GM12878 (cell line): ENCODE results near the gene DYSF. TPM values are rescaled to one million over a fixed set of nuclear protein-coding genes. Genes with fewer than 3 reads are reported as not detected.

ENCODE experiments used
- ATAC-seq: fragments of 200-7000 bp; cut with Tn5 transposase; 3 replicates; pipeline ENCODE4 v1.9.1; 2020; ENCODE audit warnings: mild to moderate bottlenecking, moderate library complexity
- BruUV-seq: library from RNA; stranded (reverse); fragments of 400-500 nt; replicated peaks from 2 replicates; lab custom pipeline; 2021; lab: Mats Ljungman, UMichigan
- CTCF ChIA-PET: fragments of 300-600 bp; sonication (Branson Sonifier 250); formaldehyde crosslinking; extraction: SDS; loops from one replicate; lab custom pipeline; 2021; ENCODE audit warnings: inconsistent platforms; lab: Yijun Ruan, JAX
- POLR2A ChIA-PET: fragments of 350-600 bp; formaldehyde crosslinking; extraction: SDS; loops from one replicate; lab custom pipeline; 2021; ENCODE audit warnings: inconsistent platforms; lab: Charles Lee
- RAD21 ChIA-PET: fragments of 300-600 bp; sonication (Branson Sonifier 250); formaldehyde crosslinking; loops from one replicate; lab custom pipeline; 2023; ENCODE audit warnings: antibody characterized with exemption; ENCODE audit not compliant: unreplicated experiment; lab: Charles Lee
- SMC1A ChIA-PET: fragments of 300-600 bp; sonication (Branson Sonifier 250); formaldehyde crosslinking; loops from one replicate; lab custom pipeline; 2023; ENCODE audit not compliant: unreplicated experiment, uncharacterized antibody; lab: Charles Lee
- DNase-seq: peaks from one replicate; pipeline ENCODE4 v3.0.0-alpha.2; 2011; ENCODE audit warnings: low read depth, low spot score
- FAIRE-seq: peaks from 3 replicates; lab custom pipeline; 2011; peaks lifted over from hg19 to GRCh38; lab: Jason Lieb, UNC
- H2AFZ ChIP-seq: 2 replicates; pipeline ENCODE4 v1.6.0; 2011; ENCODE audit warnings: low read depth, low read length, control low read depth; ENCODE audit not compliant: control insufficient read depth
- H3K27ac ChIP-seq: 2 replicates; pipeline ENCODE4 v1.5.1; 2011; ENCODE audit warnings: control low read depth; ENCODE audit not compliant: control insufficient read depth, insufficient read depth
- H3K27me3 ChIP-seq, 2 experiments: replicated peaks in 1 of 2; 2 replicates each; pipeline versions ENCODE4 v1.6.0 to v1.6.1; 2011; ENCODE audit warnings: low read length in 1 of 2; ENCODE audit not compliant: control insufficient read depth in 2 of 2, insufficient read depth in 2 of 2
- H3K36me3 ChIP-seq, 2 experiments: 2 replicates each; pipeline ENCODE4 v1.5.1; 2011; ENCODE audit warnings: low read length in 1 of 2; ENCODE audit not compliant: control insufficient read depth in 2 of 2, insufficient read depth in 2 of 2
- H3K4me1 ChIP-seq: 2 replicates; pipeline ENCODE4 v1.6.1; 2011; ENCODE audit warnings: mild to moderate bottlenecking, low read length, moderate library complexity, mixed read lengths; ENCODE audit not compliant: control insufficient read depth, insufficient read depth
- H3K4me2 ChIP-seq: 2 replicates; pipeline ENCODE4 v1.6.0; 2011; ENCODE audit warnings: control low read depth; ENCODE audit not compliant: control insufficient read depth, insufficient read depth
- H3K4me3 ChIP-seq: fragments of 200-600 bp; sonication (generic); 2 replicates; pipeline ENCODE4 v1.5.1; 2016
- H3K79me2 ChIP-seq: 2 replicates; pipeline ENCODE4 v1.6.0; 2011; ENCODE audit warnings: low read length; ENCODE audit not compliant: control insufficient read depth, insufficient read depth
- H3K9ac ChIP-seq: 2 replicates; pipeline ENCODE4 v1.8.0; 2011; ENCODE audit warnings: low read length, control low read depth, mixed read lengths; ENCODE audit not compliant: control insufficient read depth, insufficient read depth
- H3K9me3 ChIP-seq: replicated peaks from 3 replicates; pipeline ENCODE4 v1.5.1; 2011; ENCODE audit warnings: mild to moderate bottlenecking, low read length; ENCODE audit not compliant: control insufficient read depth, insufficient read depth
- H4K20me1 ChIP-seq: 2 replicates; pipeline ENCODE4 v1.6.0; 2011; ENCODE audit not compliant: control insufficient read depth, insufficient read depth
- ATF7 ChIP-seq: fragments of 450-650 bp; IDR thresholded peaks from 2 replicates; pipeline ENCODE4 v1.6.1; 2016; ENCODE audit warnings: low read depth, mild to moderate bottlenecking
- BCL11A ChIP-seq: IDR thresholded peaks from 2 replicates; pipeline ENCODE4 v1.6.1; 2011; ENCODE audit warnings: low read depth, low read length
- DPF2 ChIP-seq: fragments of 450-650 bp; IDR thresholded peaks from 2 replicates; pipeline ENCODE4 v1.6.1; 2017; ENCODE audit warnings: mild to moderate bottlenecking
- E2F8 ChIP-seq: fragments of 450-650 bp; IDR thresholded peaks from 2 replicates; pipeline ENCODE4 v1.6.1; 2018; ENCODE audit warnings: mild to moderate bottlenecking, low read depth, moderate library complexity; ENCODE audit not compliant: partially characterized antibody
- EGR1 ChIP-seq, 2 experiments: IDR thresholded peaks; 1 replicate in 1 of 2; 2 replicates in 1 of 2; pipeline ENCODE4 v1.6.1; 2011 to 2012; ENCODE audit warnings: low read depth in 2 of 2, low read length in 2 of 2, borderline replicate concordance in 1 of 2, mild to moderate bottlenecking in 1 of 2, moderate library complexity in 1 of 2
- ELK1 ChIP-seq: IDR thresholded peaks from 2 replicates; pipeline ENCODE4 v1.6.1; 2012; ENCODE audit warnings: low read depth, low read length, improper control_type of control experiment
- KDM1A ChIP-seq: fragments of 200-600 bp; sonication (generic); IDR thresholded peaks from 2 replicates; pipeline ENCODE4 v1.6.1; 2016; ENCODE audit warnings: borderline replicate concordance
- MYB ChIP-seq: fragments of 150-350 bp; IDR thresholded peaks from 2 replicates; pipeline ENCODE4 v1.6.1; 2014; ENCODE audit warnings: mild to moderate bottlenecking, low read depth, low read length, borderline replicate concordance
- SMAD1 ChIP-seq: fragments of 450-650 bp; IDR thresholded peaks from 2 replicates; pipeline ENCODE4 v1.6.1; 2018; ENCODE audit warnings: mild to moderate bottlenecking, low read depth; ENCODE audit not compliant: partially characterized antibody
- SMARCA5 ChIP-seq: fragments of 450-650 bp; IDR thresholded peaks from 2 replicates; pipeline ENCODE4 v1.6.1; 2017; ENCODE audit warnings: mild to moderate bottlenecking
- SMC3 ChIP-seq: IDR thresholded peaks from 2 replicates; pipeline ENCODE4 v1.6.1; 2011; ENCODE audit warnings: low read length, improper control_type of control experiment, borderline replicate concordance
- YBX1 ChIP-seq: fragments of 450-650 bp; IDR thresholded peaks from 2 replicates; pipeline ENCODE4 v1.6.1; 2016; ENCODE audit warnings: antibody characterized with exemption
- ZBED1 ChIP-seq: IDR thresholded peaks from 2 replicates; pipeline ENCODE4 v1.6.1; 2016; ENCODE audit warnings: borderline replicate concordance
- ZNF622 ChIP-seq: fragments of 450-650 bp; IDR thresholded peaks from 2 replicates; pipeline ENCODE4 v1.6.1; 2017; ENCODE audit warnings: mild to moderate bottlenecking, inconsistent platforms
- WGBS: methylation state at CpG from one replicate; pipeline ENCODE4 v1.1.6; 2016; ENCODE audit warnings: low lambda C conversion rate; ENCODE audit not compliant: insufficient replicate concordance, insufficient coverage; ENCODE audit errors: missing lambda C conversion rate; 5-methylcytosine and 5-hydroxymethylcytosine counted together
- in situ Hi-C: fragments of 300-500 bp; cut with MboI; formaldehyde crosslinking; loops from 9 replicates; pipeline ENCODE4 v1.14.3; 2018; ENCODE audit warnings: mixed read lengths
- intact Hi-C: fragments of 100-400 bp; cut with micrococcal nuclease; formaldehyde crosslinking; loops from one replicate; pipeline ENCODE4 v1.14.2; 2022; ENCODE audit not compliant: unreplicated experiment
- polyA plus RNA-seq, 11 experiments: library from polyadenylated mRNA; depleted of rRNA in 4 of 11; unstranded in 6 of 11; stranded (reverse) in 5 of 11; fragments of >200 nt; fragmentation: Nextera tagmentation in 4 of 11; fragmentation: Illumina TruSeq in 1 of 11; extraction: Ambion mirVana in 4 of 11; extraction: Trizol in 1 of 11; gene quantifications; 1 replicate in 1 of 11; 2 replicates in 10 of 11; pipeline versions ENCODE4 v1.2.1 to v1.2.3, GENCODE V29; 2011 to 2016; ENCODE audit warnings: inconsistent platforms in 2 of 11, missing spikeins in 2 of 11, low read depth in 1 of 11
- total RNA-seq, 4 experiments: library from RNA; depleted of rRNA in 3 of 4; stranded (reverse); fragments of >200 nt in 3 of 4; fragmentation: Illumina TruSeq in 1 of 4; extraction: Trizol in 1 of 4; gene quantifications; 2 replicates each; pipeline versions ENCODE4 v1.2.1 to v1.2.3, GENCODE V29; 2013 to 2021
- TF ChIP-seq, protein P1 (sequence below): fragments of 450-650 bp; IDR thresholded peaks from 2 replicates; pipeline ENCODE4 v1.6.1; 2018; ENCODE audit warnings: borderline replicate concordance, mild to moderate bottlenecking; ENCODE audit not compliant: partially characterized antibody

DYSF gene
- total and polyA plus RNA-seq, 10 of the 15 experiments (the other 5 are each of a cell fraction or from before 2014, with no cell fraction given) = under 0.01 to 0.15 (median 0.03) TPM; not detected in 7

DNA sequence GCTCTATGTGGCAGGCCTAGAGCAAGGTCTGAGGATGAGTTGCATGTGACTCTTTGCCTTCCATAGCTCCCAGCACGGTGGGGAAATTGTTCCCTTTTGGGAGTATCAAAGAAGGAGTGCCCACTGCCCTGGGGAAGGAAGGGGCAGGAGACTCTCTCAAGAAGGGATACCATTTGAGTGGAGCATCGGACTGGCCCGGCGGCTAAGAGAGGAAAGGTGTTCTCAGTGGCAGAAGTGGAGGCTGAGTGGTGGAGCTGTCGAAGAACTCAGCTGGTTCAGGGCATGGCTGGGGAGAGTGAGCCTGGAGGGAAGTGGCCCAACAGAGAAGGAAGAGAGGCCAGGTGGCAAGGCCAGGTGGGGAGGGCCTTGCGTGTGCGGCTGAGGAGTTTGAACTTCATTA lies 235.2 kb downstream of the DYSF start (continued):
- TF ChIP-seq, protein P1, sequence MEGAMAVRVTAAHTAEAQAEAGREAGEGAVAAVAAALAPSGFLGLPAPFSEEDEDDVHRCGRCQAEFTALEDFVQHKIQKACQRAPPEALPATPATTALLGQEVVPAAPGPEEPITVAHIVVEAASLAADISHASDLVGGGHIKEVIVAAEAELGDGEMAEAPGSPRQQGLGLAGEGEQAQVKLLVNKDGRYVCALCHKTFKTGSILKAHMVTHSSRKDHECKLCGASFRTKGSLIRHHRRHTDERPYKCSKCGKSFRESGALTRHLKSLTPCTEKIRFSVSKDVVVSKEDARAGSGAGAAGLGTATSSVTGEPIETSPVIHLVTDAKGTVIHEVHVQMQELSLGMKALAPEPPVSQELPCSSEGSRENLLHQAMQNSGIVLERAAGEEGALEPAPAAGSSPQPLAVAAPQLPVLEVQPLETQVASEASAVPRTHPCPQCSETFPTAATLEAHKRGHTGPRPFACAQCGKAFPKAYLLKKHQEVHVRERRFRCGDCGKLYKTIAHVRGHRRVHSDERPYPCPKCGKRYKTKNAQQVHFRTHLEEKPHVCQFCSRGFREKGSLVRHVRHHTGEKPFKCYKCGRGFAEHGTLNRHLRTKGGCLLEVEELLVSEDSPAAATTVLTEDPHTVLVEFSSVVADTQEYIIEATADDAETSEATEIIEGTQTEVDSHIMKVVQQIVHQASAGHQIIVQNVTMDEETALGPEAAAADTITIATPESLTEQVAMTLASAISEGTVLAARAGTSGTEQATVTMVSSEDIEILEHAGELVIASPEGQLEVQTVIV = no peak
- TF ChIP-seq SMARCA5 = no peak
- TF ChIP-seq BCL11A = no peak
- TF ChIP-seq ATF7 = no peak
- TF ChIP-seq YBX1 = no peak

- ATAC-seq = no peak
- Histone ChIP-seq H3K4me1 (no peaks in the 10 kb centered on the region), H3K79me2 (no peaks in the 10 kb centered on the region), H2AFZ (no peak overlapping the region), H4K20me1 (no peaks in the 10 kb centered on the region), H3K27me3 (no peaks in the 10 kb centered on the region; a peak in 2 of 4 replicates), H3K4me3 (no peak overlapping the region), H3K27ac (no peak overlapping the region), H3K36me3 (no peaks in the 10 kb centered on the region), H3K9ac (no peak overlapping the region), H3K4me2 (no peak overlapping the region), H3K9me3 (no peaks in the 10 kb centered on the region)
- no TSS peak for BruUV-seq
- ChIA-PET SMC1A (no interaction called here), CTCF (no interaction called here), RAD21 (no interaction called here), POLR2A (no interaction called here)
- TF ChIP-seq EGR1 (IDR thresholded peaks at IDR 0.05; ENCODE audit: borderline replicate concordance in 1 of 2, low read depth in 2 of 2, low read length in 2 of 2) = no peak
- TF ChIP-seq SMC3 = no peak
- no peak for TF ChIP-seq E2F8
- TF ChIP-seq KDM1A = no peak
- TF ChIP-seq ZBED1 = no peak
- no peak for TF ChIP-seq ELK1
- TF ChIP-seq SMAD1 = no peak
- no peak for TF ChIP-seq ZNF622
- TF ChIP-seq DPF2 = no peak
- no peak for TF ChIP-seq MYB
- 3% methylated on average over 2 of the region's 2 CpGs for WGBS
- in situ Hi-C loops (no loop called here), intact Hi-C loops (no loop called here)
- FAIRE-seq = no peak
- no peak for DNase-seq
These were observed 236.0 kb downstream of the DYSF start for GRCh38 chr2:71689393-71689792.
